22Rv1 (cell line): ENCODE measurements around the gene RPAIN.

Experiments used
- H3K27ac ChIP-seq: fragments of 450-650 bp; 2 replicates; pipeline ENCODE4 v1.5.1; 2017
- ZFX ChIP-seq: fragments of 450-650 bp; IDR thresholded peaks from 2 replicates; pipeline ENCODE4 v1.6.1; 2017; ENCODE audit warnings: antibody characterized with exemption, borderline replicate concordance
- TF ChIP-seq, protein P1 (sequence below): fragments of 450-650 bp; IDR thresholded peaks from 2 replicates; pipeline ENCODE4 v1.5.1; 2017; ENCODE audit warnings: mild to moderate bottlenecking

Gene RPAIN

DNA sequence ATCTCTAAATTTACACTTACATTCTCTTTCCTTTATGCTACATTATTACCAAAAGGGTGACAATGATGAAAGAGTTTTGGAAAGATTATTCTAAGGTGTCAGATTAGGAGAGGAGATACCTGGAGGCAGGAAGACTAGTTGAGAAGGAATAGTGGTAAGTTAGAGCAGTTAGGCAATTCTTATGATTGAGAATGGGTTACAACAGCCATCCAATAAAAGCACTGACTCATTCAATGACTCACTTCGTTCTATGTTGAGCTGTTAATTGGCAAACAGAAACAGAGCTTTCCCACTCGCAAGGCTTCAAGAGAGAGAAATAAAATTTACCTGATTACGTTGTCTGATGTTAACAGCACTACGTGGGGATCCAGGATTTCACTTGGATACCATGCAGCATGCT lies 6.3 kb upstream of the RPAIN start:
- TF ChIP-seq, protein P1, sequence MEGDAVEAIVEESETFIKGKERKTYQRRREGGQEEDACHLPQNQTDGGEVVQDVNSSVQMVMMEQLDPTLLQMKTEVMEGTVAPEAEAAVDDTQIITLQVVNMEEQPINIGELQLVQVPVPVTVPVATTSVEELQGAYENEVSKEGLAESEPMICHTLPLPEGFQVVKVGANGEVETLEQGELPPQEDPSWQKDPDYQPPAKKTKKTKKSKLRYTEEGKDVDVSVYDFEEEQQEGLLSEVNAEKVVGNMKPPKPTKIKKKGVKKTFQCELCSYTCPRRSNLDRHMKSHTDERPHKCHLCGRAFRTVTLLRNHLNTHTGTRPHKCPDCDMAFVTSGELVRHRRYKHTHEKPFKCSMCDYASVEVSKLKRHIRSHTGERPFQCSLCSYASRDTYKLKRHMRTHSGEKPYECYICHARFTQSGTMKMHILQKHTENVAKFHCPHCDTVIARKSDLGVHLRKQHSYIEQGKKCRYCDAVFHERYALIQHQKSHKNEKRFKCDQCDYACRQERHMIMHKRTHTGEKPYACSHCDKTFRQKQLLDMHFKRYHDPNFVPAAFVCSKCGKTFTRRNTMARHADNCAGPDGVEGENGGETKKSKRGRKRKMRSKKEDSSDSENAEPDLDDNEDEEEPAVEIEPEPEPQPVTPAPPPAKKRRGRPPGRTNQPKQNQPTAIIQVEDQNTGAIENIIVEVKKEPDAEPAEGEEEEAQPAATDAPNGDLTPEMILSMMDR, result no peak
- H3K27ac ChIP-seq, result peak overlapping the region; percentile 32; the same call in 1 of the 2 replicates

DNA sequence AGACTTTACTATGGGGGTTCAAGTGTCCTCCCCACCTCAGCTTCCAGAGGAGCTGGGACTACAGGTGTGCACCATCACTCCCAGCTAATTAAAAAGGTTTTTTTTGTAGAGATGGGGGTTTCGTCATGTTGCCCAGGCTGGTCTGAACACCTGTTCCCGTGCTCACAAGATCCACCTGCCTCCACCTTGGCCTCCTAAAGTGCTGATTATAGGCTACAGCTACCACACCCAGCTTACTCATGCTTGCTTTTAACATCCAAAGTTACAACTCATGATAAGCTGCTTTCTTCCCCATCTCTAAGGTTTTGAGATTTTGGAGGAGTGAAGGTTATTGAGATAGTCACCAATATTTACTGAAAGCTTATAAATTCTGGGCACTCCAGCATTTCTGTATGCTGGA lies 3.1 kb upstream of the RPAIN start:
- no peak for TF ChIP-seq ZFX
- TF ChIP-seq, protein P1, result no peak
- no peak overlapping the region for H3K27ac ChIP-seq

DNA sequence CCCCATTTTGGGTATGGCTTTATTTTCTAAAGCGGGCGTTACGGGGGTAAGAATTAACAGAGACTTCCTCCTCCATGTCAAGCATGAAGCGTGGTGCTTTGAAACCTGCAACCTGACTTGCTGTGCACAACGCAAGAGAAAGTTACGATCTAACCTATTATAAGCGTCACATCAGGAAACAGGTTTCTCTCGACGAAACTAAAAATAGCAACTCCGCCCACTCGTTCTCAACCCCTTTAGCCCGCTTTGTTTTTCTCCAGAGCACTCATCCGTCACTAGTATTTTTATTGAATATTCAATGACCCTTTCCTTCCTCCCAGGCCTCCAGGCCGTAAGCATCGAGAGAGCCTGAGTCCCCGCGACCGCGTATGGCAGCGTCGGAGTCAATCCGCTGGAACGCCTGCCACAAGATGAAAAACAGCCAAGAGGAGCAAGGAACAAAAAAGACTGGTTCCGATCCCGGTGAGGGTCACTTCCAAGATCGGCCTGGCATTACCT lies 1.1 kb upstream of the RPAIN start:
- TF ChIP-seq, protein P1, result no peak
- H3K27ac ChIP-seq, result peak overlapping the region; percentile 94

DNA sequence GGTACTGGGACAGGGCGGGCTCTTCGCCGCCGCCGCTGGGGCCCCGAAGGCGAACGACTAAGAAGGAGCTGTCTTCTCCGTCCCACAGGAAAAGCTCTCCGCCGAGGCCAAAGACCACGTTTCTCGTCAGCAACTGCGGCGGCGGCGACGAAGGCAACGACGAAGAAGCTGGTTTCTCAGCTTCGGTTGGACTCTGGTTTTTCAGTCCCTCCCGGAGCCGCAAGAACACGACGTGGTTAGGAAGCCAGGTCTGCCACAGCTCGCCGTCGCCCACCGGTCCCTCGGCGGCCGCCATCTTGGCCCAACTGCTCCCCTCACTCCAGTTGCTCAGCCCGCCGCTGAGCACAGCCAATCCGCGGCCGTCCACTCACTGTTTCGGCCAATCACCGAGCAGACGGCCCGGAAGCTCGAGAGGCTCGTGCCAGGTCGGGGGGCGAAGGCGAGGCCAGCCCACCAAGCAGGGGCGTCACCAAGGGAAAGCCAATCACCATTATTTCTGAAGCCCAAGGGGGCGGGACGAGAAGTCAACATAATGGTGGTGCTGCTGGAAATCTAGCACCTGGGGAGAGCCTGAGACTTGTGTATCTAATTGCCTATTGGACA lies 525 bp upstream of the RPAIN start, which contains the start of gene NUP88:
Gene NUP88 (minus strand): TSS at position 307 of the 603 bp plus-strand sequence. CDS start 12 bp downstream, at position 295.
- H3K27ac ChIP-seq, result peak within 1 kb of the TSS; percentile 94
- TF ChIP-seq, protein P1, result no peak
- TF ChIP-seq ZFX, result no peak

DNA sequence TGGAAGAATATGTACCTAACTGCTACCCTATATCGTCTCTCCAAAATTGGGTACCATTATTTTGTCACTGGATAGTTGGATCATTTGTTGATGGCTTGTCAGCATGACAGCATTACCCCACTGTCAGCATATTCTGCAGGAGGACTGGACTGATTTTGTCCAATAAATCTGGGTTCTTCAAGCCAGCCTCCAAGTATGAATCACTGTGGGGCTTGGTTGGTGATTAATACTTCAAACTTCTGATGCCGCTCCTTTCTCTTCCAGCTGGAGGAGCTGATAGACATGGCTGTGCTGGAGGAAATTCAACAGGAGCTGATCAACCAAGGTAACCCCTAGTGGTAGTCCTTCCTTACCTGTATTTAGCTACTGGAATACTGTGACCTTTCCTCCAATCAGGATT lies 2.5 kb downstream of the RPAIN start:
- no peak overlapping the region for H3K27ac ChIP-seq
- TF ChIP-seq, protein P1, result no peak
- TF ChIP-seq ZFX, result no peak

DNA sequence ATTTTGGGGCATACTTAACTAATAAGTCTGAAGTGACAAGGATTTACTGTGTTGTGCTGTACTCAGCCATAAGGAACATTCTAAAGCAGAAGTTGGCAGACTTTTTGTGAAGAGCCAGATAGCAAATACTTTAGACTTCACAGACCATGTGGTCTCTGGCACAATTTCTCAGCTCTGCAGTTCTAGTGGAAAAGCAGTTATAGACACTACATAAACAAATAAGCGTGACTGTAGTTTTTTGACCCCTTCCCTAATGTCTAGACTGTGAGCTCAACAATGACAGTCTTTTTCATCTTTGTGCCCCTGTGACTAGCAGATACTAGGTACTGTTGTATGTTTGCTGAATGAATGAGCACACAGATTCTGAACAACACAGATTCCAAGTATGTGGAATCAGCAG lies 4.9 kb downstream of the RPAIN start:
- no peak overlapping the region for H3K27ac ChIP-seq

DNA sequence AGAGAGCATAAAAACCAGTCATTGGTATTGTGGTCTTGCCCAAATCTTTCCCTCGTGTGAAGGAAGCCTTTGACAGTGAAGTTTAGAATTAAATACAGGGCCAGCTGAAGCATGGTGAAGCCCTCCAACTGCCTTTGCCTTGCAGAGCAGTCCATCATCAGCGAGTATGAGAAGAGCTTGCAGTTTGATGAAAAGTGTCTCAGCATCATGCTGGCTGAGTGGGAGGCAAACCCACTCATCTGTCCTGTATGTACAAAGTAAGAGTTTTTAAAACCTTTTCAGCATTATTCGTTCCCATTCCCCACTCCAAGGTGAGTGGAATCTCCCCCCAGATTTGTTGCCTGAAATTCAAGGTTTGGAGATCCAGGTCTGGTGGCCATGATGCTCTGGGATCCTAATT lies 5.8 kb downstream of the RPAIN start:
- no peak for TF ChIP-seq ZFX
- TF ChIP-seq, protein P1, result no peak
- no peak overlapping the region for H3K27ac ChIP-seq

More for the DNA sequence above, 4.9 kb downstream of the RPAIN start:
- TF ChIP-seq, protein P1, result no peak
- TF ChIP-seq ZFX, result no peak
